Measurements from ENCODE around the gene HOXA10. TPM values are rescaled to one million over a fixed set of nuclear protein-coding genes. Genes with fewer than 3 reads are reported as not detected.
A peak's percentile ranks its signal among the peaks of the same experiment; 100 is the strongest.

HOXA10 gene
- total and polyA plus RNA-seq, 8 donors, result 0.18 to 337 (median 0.92) TPM; not detected in 5

DNA sequence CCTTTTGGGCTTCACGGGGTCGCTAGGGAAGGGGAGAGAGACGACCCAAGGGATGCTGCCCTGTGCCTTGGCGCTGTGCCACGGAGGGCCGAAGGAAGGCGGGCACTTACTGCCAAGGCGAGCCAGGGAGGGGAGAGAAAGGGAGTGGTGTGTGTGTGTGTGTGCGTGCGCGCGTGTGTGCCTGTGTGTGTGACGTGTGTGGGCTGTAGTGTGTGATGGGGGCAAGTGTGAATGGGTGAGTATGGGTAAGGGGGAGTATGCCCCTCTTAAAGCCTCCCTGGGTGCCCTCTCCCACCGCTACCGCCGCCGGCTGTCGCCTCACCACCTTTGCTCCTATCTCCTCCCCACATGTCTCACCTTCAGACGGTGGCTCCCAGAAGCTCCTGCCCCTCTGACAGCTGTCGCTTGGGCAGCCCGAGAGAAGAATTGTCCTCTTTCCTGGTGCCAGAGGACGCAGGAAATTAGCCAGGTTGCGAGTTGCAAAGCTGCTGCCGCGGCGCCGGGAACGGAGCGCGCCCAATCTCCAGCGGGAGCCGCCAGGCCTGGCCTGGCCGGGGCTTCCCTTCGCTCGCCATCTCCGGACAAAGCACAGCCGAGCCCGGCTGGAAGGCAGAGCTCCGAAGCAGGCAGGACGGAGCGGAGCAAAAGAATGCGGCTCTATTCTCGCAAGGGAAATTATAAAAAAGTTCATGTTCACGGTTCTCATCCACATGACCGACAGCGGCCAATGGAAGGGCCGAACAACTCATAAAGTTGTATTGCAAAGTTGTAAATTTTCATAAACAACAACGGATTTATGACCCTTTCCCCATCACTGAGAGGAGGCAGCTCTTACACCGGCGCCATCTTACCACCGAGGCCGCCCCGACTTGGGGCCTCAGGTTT lies 21.9 kb downstream of the HOXA10 start, which contains the start of gene HOXA3:
Gene HOXA3 (minus strand): TSS at position 653 of the 885 bp plus-strand sequence. CDS start 41,943 bp downstream, outside the sequence.
- peaks cover 10 to 100% (median 93%) of the 10 kb centered on the region in 3 donors for H3K27me3 ChIP-seq

DNA sequence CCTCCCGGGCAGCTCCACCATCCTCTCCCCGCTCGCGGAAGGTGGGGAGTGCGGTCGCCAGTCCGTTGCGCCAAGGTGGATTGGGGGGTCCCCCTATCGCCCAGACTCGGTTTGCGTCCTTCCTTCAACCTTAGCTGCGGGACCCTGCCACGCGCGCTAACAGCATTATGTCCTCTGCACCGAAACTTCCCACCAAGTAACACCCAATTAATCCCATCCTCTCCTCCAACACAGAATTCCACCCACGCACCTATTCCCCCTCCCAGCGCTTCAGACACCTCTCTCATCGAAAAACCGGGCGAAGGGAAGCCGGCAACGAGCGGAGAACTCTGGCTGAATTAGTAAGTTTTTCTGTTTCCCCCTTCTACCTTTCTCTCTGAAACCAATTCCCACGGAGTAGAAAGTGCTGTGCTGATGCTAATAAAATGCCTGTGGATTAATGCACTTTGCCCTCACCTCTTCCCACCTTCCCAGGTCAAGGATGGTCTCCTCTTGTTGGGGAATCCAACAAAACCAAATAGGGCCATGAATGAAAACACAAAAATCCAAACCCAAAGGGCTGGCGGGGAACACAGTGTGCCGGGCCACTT lies 22.7 kb downstream of the HOXA10 start:
- Histone ChIP-seq H3K27me3 (peaks cover 10 to 100% (median 93%) of the 10 kb centered on the region in 3 donors), H3K9me3 (peaks cover 0 to 9% (median 0%) of the 10 kb centered on the region in 4 donors), H3K4me3 (peak overlapping the region; percentile 46 to 64 (median 52)), H3K4me1 (peaks cover 20 to 74% (median 60%) of the 10 kb centered on the region in 4 donors), H3K36me3 (no peaks in the 10 kb centered on the region), H3K27ac (peak overlapping the region; percentile 72 to 99 (median 88))
- DNase-seq, result no peak
- WGBS, 5 donors, result 7 to 17% (median 9%) methylated on average over 20 to 27 of the region's 27 CpGs
- intact Hi-C loops (cut with DNase I; ENCODE audit: low total_unique reads), result no loop called here
- TF ChIP-seq POLR2A (IDR thresholded peaks at IDR 0.05), result no peak
- TF ChIP-seq, protein P1, sequence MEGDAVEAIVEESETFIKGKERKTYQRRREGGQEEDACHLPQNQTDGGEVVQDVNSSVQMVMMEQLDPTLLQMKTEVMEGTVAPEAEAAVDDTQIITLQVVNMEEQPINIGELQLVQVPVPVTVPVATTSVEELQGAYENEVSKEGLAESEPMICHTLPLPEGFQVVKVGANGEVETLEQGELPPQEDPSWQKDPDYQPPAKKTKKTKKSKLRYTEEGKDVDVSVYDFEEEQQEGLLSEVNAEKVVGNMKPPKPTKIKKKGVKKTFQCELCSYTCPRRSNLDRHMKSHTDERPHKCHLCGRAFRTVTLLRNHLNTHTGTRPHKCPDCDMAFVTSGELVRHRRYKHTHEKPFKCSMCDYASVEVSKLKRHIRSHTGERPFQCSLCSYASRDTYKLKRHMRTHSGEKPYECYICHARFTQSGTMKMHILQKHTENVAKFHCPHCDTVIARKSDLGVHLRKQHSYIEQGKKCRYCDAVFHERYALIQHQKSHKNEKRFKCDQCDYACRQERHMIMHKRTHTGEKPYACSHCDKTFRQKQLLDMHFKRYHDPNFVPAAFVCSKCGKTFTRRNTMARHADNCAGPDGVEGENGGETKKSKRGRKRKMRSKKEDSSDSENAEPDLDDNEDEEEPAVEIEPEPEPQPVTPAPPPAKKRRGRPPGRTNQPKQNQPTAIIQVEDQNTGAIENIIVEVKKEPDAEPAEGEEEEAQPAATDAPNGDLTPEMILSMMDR (IDR thresholded peaks at IDR 0.05), result no peak

More for the DNA sequence above, 21.9 kb downstream of the HOXA10 start, which contains the start of gene HOXA3:
- intact Hi-C loops (cut with DNase I; ENCODE audit: low total_unique reads), result no loop called here
- peak in 1 of 2 donors; percentile 26 for DNase-seq
- WGBS, 5 donors, result 6 to 26% (median 12%) methylated on average over 49 to 53 of the region's 53 CpGs
- no peaks in the 10 kb centered on the region for H3K36me3 ChIP-seq
- H3K4me3 ChIP-seq, result peak within 1 kb of the TSS; percentile 46 to 64 (median 52)
- peaks cover 19 to 76% (median 65%) of the 10 kb centered on the region in 4 donors for H3K4me1 ChIP-seq
- TF ChIP-seq POLR2A (IDR thresholded peaks at IDR 0.05) (no peak), EP300 (IDR thresholded peaks at IDR 0.05) (no peak), POLR2AphosphoS5 (IDR thresholded peaks at IDR 0.05) (peak in 2 of 3 donors; percentile 70 to 74)
- TF ChIP-seq, protein P1 (IDR thresholded peaks at IDR 0.05), result no peak
- H3K27ac ChIP-seq, result peak within 1 kb of the TSS; percentile 72 to 99 (median 88)
- H3K9me3 ChIP-seq, result peaks cover 0 to 9% (median 0%) of the 10 kb centered on the region in 4 donors

DNA sequence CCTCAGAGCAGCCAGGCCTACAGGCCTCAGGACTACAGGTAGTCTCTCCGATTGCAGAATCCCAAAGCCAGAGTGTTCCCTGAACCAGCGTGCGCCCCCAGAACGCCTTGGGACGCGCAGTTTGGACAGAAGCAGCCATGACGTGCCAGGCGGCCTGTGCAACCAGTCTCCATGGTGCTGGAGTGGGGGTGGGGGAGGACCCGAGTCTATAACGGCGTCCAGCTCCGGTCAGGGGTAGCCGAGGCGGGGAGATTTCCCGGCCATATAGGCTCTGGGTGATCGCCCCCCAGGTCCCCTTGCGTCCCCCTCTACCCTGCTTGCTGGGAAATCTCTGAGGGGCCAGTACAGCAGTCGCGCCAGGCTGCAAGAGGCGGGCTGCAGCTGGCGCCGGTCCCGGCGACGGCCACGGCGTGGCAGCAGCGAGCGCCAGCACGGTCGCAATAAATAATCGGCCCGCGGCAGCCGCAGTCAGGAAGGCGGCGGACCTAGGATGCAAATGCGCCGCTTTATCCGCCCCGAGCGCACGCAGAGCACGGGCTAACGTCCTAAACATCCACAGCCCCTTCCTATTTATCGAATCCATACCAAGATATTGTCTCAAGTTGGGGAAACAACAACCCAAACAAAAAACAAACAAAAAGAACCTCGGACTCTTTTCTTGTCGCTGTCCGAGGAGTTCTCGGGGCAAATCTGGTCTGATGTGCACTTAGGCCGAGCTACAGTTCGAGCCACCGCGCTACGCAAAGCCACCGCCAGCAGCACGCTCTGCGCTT lies 23.4 kb downstream of the HOXA10 start:
- peak; percentile 60 to 93 for DNase-seq
- peak overlapping the region; percentile 46 to 64 (median 52) for H3K4me3 ChIP-seq
- H3K36me3 ChIP-seq, result no peaks in the 10 kb centered on the region
- peaks cover 20 to 67% (median 53%) of the 10 kb centered on the region in 4 donors for H3K4me1 ChIP-seq
- WGBS, 5 donors, result 2 to 6% (median 5%) methylated on average over 31 to 58 of the region's 58 CpGs
- intact Hi-C loops (cut with DNase I; ENCODE audit: low total_unique reads), result no loop called here
- peaks cover 0 to 9% (median 0%) of the 10 kb centered on the region in 4 donors for H3K9me3 ChIP-seq
- peak overlapping the region; percentile 72 to 99 (median 88) for H3K27ac ChIP-seq
- TF ChIP-seq POLR2AphosphoS5 (IDR thresholded peaks at IDR 0.05), result peak; percentile 71 to 79 (median 74)
- TF ChIP-seq POLR2A (IDR thresholded peaks at IDR 0.05), result no peak
- TF ChIP-seq EP300 (IDR thresholded peaks at IDR 0.05), result no peak
- TF ChIP-seq, protein P1 (IDR thresholded peaks at IDR 0.05), result peak in 5 of 7 experiments; percentile 33 to 86 (median 78)
- peaks cover 5 to 100% (median 89%) of the 10 kb centered on the region in 3 donors for H3K27me3 ChIP-seq

Measured in stomach (tissue), 9 donors.